ENCODE data around the gene UBE2S. TPM values are rescaled to one million over a fixed set of nuclear protein-coding genes. Genes with fewer than 3 reads are reported as not detected.
A peak's percentile ranks its signal among the peaks of the same experiment; 100 is the strongest.

The UBE2S gene
- polyA plus RNA-seq, 3 donors = 16.1 to 40.9 (median 21.9) TPM

GRCh38 chr19:55431183-55431582 lies 23.6 kb upstream of the UBE2S start:
- TF ChIP-seq CTCF (IDR thresholded peaks at IDR 0.05) = no peak
- WGBS (ENCODE audit: insufficient coverage) = 100% methylated on average over 1 of the region's 1 CpG
- Histone ChIP-seq H3K27me3 (ENCODE audit: control insufficient read depth in 2 of 2, insufficient read depth in 2 of 2, low read length in 2 of 2) (peaks cover 5 to 21% of the 10 kb centered on the region in 2 donors), H3K4me2 (replicated peaks; ENCODE audit: extremely low read depth, low read length, poor library complexity, severe bottlenecking) (no peak overlapping the region), H4K20me1 (ENCODE audit: insufficient read depth, low read length) (no peaks in the 10 kb centered on the region), H3K4me3 (replicated peaks in 1 of 3; ENCODE audit: low read depth in 2 of 3, low read length in 3 of 3) (no peak overlapping the region), H3K27ac (ENCODE audit: low read depth in 1 of 2, low read length in 2 of 2) (no peak overlapping the region), H3K9me3 (replicated peaks in 1 of 2; ENCODE audit: control insufficient read depth in 1 of 2, insufficient read depth in 1 of 2, low read length in 2 of 2) (peaks cover 0 to 13% of the 10 kb centered on the region in 2 donors), H3K36me3 (replicated peaks in 1 of 2; ENCODE audit: control insufficient read depth in 1 of 2, insufficient read depth in 2 of 2, low read length in 2 of 2) (no peaks in the 10 kb centered on the region), H3K4me1 (ENCODE audit: control insufficient read depth in 1 of 2, insufficient read depth in 2 of 2, low read length in 2 of 2) (no peaks in the 10 kb centered on the region), H3K9ac (ENCODE audit: insufficient read depth, low read length, poor library complexity, severe bottlenecking) (no peak overlapping the region), H3K79me2 (ENCODE audit: insufficient read depth, low read length) (no peaks in the 10 kb centered on the region), H2AFZ (ENCODE audit: insufficient read depth, low read depth, low read length, poor library complexity, severe bottlenecking) (no peak overlapping the region)
- H3K27ac Mint-ChIP-seq = no peak overlapping the region
- H3K9me3 Mint-ChIP-seq = peaks cover 0 to 16% (median 9%) of the 10 kb centered on the region in 7 donors
- peaks cover 16 to 33% (median 26%) of the 10 kb centered on the region in 3 donors for H3K27me3 Mint-ChIP-seq (ENCODE audit: low read depth in 3 of 3)
- H3K4me3 Mint-ChIP-seq = peak overlapping the region in 1 of 2 donors; percentile 16
- no peaks in the 10 kb centered on the region for H3K36me3 Mint-ChIP-seq
- no peak for DNase-seq
- H3K4me1 Mint-ChIP-seq = no peaks in the 10 kb centered on the region
- intact Hi-C loops (cut with micrococcal nuclease) = no loop called here

DNA sequence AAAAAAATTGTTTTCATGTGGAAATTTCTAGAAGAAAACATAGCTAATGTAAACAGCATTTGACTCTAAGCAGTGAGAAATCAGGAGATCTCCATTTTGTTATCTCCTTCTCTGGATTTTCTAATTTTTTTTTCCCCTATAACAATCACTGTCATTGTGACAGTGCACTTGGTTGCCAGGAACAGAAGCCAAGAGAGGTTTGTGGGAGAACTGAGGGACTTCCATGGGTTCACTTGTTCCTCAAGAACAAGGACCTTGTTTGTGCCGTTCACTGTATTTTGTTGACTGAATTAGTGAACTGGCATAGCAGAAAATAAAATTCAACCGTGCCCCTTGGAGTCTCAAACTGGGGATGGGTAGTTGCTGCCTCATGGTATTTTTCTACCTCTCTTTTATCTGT lies 18.5 kb upstream of the UBE2S start:
- Histone ChIP-seq H4K20me1 (ENCODE audit: insufficient read depth, low read length) (no peaks in the 10 kb centered on the region), H3K9me3 (replicated peaks in 1 of 2; ENCODE audit: control insufficient read depth in 1 of 2, insufficient read depth in 1 of 2, low read length in 2 of 2) (peaks cover 0 to 11% of the 10 kb centered on the region in 2 donors), H3K27ac (ENCODE audit: low read depth in 1 of 2, low read length in 2 of 2) (no peak overlapping the region), H3K27me3 (ENCODE audit: control insufficient read depth in 2 of 2, insufficient read depth in 2 of 2, low read length in 2 of 2) (no peaks in the 10 kb centered on the region), H3K9ac (ENCODE audit: insufficient read depth, low read length, poor library complexity, severe bottlenecking) (no peak overlapping the region), H2AFZ (ENCODE audit: insufficient read depth, low read depth, low read length, poor library complexity, severe bottlenecking) (no peak overlapping the region), H3K4me2 (replicated peaks; ENCODE audit: extremely low read depth, low read length, poor library complexity, severe bottlenecking) (no peak overlapping the region), H3K4me1 (ENCODE audit: control insufficient read depth in 1 of 2, insufficient read depth in 2 of 2, low read length in 2 of 2) (no peaks in the 10 kb centered on the region), H3K79me2 (ENCODE audit: insufficient read depth, low read length) (no peaks in the 10 kb centered on the region), H3K36me3 (replicated peaks in 1 of 2; ENCODE audit: control insufficient read depth in 1 of 2, insufficient read depth in 2 of 2, low read length in 2 of 2) (no peaks in the 10 kb centered on the region), H3K4me3 (replicated peaks in 1 of 3; ENCODE audit: low read depth in 2 of 3, low read length in 3 of 3) (no peak overlapping the region)
- no peak for DNase-seq
- no peak overlapping the region for H3K27ac Mint-ChIP-seq
- no peak overlapping the region for H3K4me3 Mint-ChIP-seq
- H3K36me3 Mint-ChIP-seq = no peaks in the 10 kb centered on the region
- 80% methylated on average over 1 of the region's 2 CpGs for WGBS (ENCODE audit: insufficient coverage)
- peaks cover 0 to 12% (median 6%) of the 10 kb centered on the region in 7 donors for H3K9me3 Mint-ChIP-seq
- H3K4me1 Mint-ChIP-seq = no peaks in the 10 kb centered on the region
- intact Hi-C loops (cut with micrococcal nuclease) = loop anchor here in 1 of 2 donors (10.0 kb wide), 1 partner anchor 281 kb away; the partner anchor contains the start of gene TNNT1
- H3K27me3 Mint-ChIP-seq (ENCODE audit: low read depth in 3 of 3) = peaks cover 10 to 31% (median 14%) of the 10 kb centered on the region in 3 donors
- no peak for TF ChIP-seq CTCF (IDR thresholded peaks at IDR 0.05)

All from CD14-positive monocyte (primary cell).